H1 (cell line): ENCODE results near the gene CRX. TPM values are rescaled to one million over a fixed set of nuclear protein-coding genes. Genes with fewer than 3 reads are reported as not detected.
A peak's percentile ranks its signal among the peaks of the same experiment; 100 is the strongest.

ENCODE experiments used
- SP1 ChIP-seq: IDR thresholded peaks from 2 replicates; pipeline ENCODE4 v1.6.1; 2011; ENCODE audit warnings: low read depth, low read length
- polyA plus RNA-seq, 7 experiments: library from polyadenylated mRNA; depleted of rRNA in 3 of 7; stranded (reverse) in 5 of 7; unstranded in 2 of 7; fragments of >200 nt in 5 of 7; fragments of 200-250 nt in 2 of 7; gene quantifications; 1 replicate in 5 of 7; 2 replicates in 1 of 7; 4 replicates in 1 of 7; pipeline versions ENCODE4 v1.2.1 to v1.2.3, GENCODE V29; 2011 to 2013; ENCODE audit warnings: missing spikeins in 2 of 7, mixed read lengths in 2 of 7
- total RNA-seq: library from RNA; stranded (reverse); fragmentation: NEBNext Ultra II Directional; extraction: Animal tissue kit (Norgen Biotek cat#: 25700); gene quantifications from 2 replicates; pipeline ENCODE4 v1.2.1, GENCODE V29; 2021

CRX gene
- total and polyA plus RNA-seq, 2 of the 8 experiments (the other 6 are each of a cell fraction or from before 2014, with no cell fraction given), result 0.08 TPM; not detected in 1

DNA sequence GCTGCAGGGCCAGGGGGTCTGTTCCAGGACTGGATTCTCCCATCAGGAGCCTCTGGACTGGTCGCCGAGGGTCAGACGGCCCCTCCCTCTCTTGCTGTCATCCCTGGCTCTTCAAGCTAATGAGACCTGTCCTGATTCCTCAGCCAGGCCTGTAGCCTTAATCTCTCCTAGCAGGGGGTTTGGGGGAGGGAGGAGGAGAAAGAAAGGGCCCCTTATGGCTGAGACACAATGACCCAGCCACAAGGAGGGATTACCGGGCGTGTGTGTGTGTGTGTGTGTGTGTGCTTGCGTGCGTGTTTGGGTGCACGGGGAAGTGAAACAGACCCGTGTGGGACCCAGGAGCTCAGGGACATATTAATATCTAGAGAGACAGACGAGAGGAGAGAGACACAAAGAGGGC is 1.9 kb upstream of the CRX start (continued):
- peak; percentile 58; the same call in 1 of the 2 replicates for TF ChIP-seq SP1
- TF ChIP-seq, all 59 proteins: peak for 6
